Activated T-cell treated with anti-CD3 and anti-CD28 coated beads, Interleukin-2, amount 50 U/mL, for 4 hours (primary cell): ENCODE measurements around the gene KRT28. TPM values are rescaled to one million over a fixed set of nuclear protein-coding genes. Genes with fewer than 3 reads are reported as not detected.

Experiments
- ATAC-seq, 2 donors: fragments of 200-7000 bp; cut with Tn5 transposase; one replicate each; pipeline ENCODE4 v1.10.0; 2021
- DNase-seq: peaks from one replicate; pipeline ENCODE4 v3.0.0-alpha.2; 2020
- H3K27me3 Mint-ChIP-seq: one replicate; pipeline ENCODE4 v1.8.0; 2021; ENCODE audit warnings: low read depth, mixed read lengths
- H3K36me3 Mint-ChIP-seq: one replicate; pipeline ENCODE4 v1.8.0; 2022; ENCODE audit warnings: mixed read lengths; ENCODE audit not compliant: insufficient read depth
- H3K4me1 Mint-ChIP-seq: one replicate; pipeline ENCODE4 v1.8.0; 2021; ENCODE audit warnings: low read depth, mixed read lengths
- H3K4me3 Mint-ChIP-seq: one replicate; pipeline ENCODE4 v1.8.0; 2021; ENCODE audit warnings: mild to moderate bottlenecking, moderate library complexity, mixed read lengths
- H3K9me3 Mint-ChIP-seq: one replicate; pipeline ENCODE4 v1.8.0; 2021; ENCODE audit warnings: mixed read lengths
- total RNA-seq, 3 donors: library from RNA; stranded (reverse); gene quantifications; one replicate each; pipeline ENCODE4 v1.2.1, GENCODE V29; 2021

Gene KRT28
- total RNA-seq, result not detected

- H3K9me3 Mint-ChIP-seq, result no peaks in the 10 kb centered on the region
- H3K4me1 Mint-ChIP-seq, result peaks cover 3% of the 10 kb centered on the region
- no peak for DNase-seq
Observed at GRCh38 chr17:40799859-40800258, at the start of gene KRT28. KRT28 (minus strand) TSS chr17:40799959; CDS start chr17:40799893, 66 bp downstream.

GRCh38 chr17:40848583-40849235, 49.0 kb upstream of the KRT28 start:
- H3K9me3 Mint-ChIP-seq, result no peaks in the 10 kb centered on the region
- DNase-seq (no peak), ATAC-seq (no peak)
- no peak overlapping the region for H3K4me3 Mint-ChIP-seq
- H3K4me1 Mint-ChIP-seq, result no peaks in the 10 kb centered on the region
- H3K36me3 Mint-ChIP-seq, result no peaks in the 10 kb centered on the region
- peaks cover 31% of the 10 kb centered on the region for H3K27me3 Mint-ChIP-seq

More at GRCh38 chr17:40799859-40800258, at the start of gene KRT28:
- H3K27me3 Mint-ChIP-seq, result peaks cover 38% of the 10 kb centered on the region
- H3K4me3 Mint-ChIP-seq, result no peak within 1 kb of the TSS
- ATAC-seq, result no peak
- H3K36me3 Mint-ChIP-seq, result no peaks in the 10 kb centered on the region

GRCh38 chr17:40846515-40847144, 46.9 kb upstream of the KRT28 start:
- ATAC-seq, result no peak
- H3K4me1 Mint-ChIP-seq, result no peaks in the 10 kb centered on the region
- H3K4me3 Mint-ChIP-seq, result no peak overlapping the region
- peaks cover 37% of the 10 kb centered on the region for H3K27me3 Mint-ChIP-seq
- DNase-seq, result no peak
- H3K36me3 Mint-ChIP-seq, result no peaks in the 10 kb centered on the region
- no peaks in the 10 kb centered on the region for H3K9me3 Mint-ChIP-seq

GRCh38 chr17:40844671-40845107, 44.9 kb upstream of the KRT28 start:
- Mint-ChIP-seq H3K4me1 (no peaks in the 10 kb centered on the region), H3K9me3 (no peaks in the 10 kb centered on the region), H3K36me3 (no peaks in the 10 kb centered on the region), H3K27me3 (peaks cover 36% of the 10 kb centered on the region), H3K4me3 (no peak overlapping the region)
- no peak for ATAC-seq
- no peak for DNase-seq

- ATAC-seq, result no peak
- no peaks in the 10 kb centered on the region for H3K9me3 Mint-ChIP-seq
- no peaks in the 10 kb centered on the region for H3K36me3 Mint-ChIP-seq
- no peak overlapping the region for H3K4me3 Mint-ChIP-seq
- peaks cover 33% of the 10 kb centered on the region for H3K27me3 Mint-ChIP-seq
- no peaks in the 10 kb centered on the region for H3K4me1 Mint-ChIP-seq
- no peak for DNase-seq
Observed at GRCh38 chr17:40843242-40843641, 43.5 kb upstream of the KRT28 start.

GRCh38 chr17:40841246-40841645, 41.5 kb upstream of the KRT28 start:
- Mint-ChIP-seq H3K36me3 (no peaks in the 10 kb centered on the region), H3K9me3 (no peaks in the 10 kb centered on the region), H3K4me1 (no peaks in the 10 kb centered on the region), H3K4me3 (no peak overlapping the region), H3K27me3 (peaks cover 33% of the 10 kb centered on the region)
- DNase-seq (no peak), ATAC-seq (no peak)

- H3K36me3 Mint-ChIP-seq, result peaks cover 3% of the 10 kb centered on the region
- no peaks in the 10 kb centered on the region for H3K9me3 Mint-ChIP-seq
- no peak for DNase-seq
- no peak overlapping the region for H3K4me3 Mint-ChIP-seq
- H3K4me1 Mint-ChIP-seq, result no peaks in the 10 kb centered on the region
- H3K27me3 Mint-ChIP-seq, result peaks cover 19% of the 10 kb centered on the region
- ATAC-seq, result no peak
Observed at GRCh38 chr17:40839194-40839593, 39.4 kb upstream of the KRT28 start.

- DNase-seq (no peak), ATAC-seq (no peak)
- H3K4me1 Mint-ChIP-seq, result no peaks in the 10 kb centered on the region
- H3K4me3 Mint-ChIP-seq, result no peak overlapping the region
- H3K9me3 Mint-ChIP-seq, result no peaks in the 10 kb centered on the region
- H3K36me3 Mint-ChIP-seq, result peaks cover 3% of the 10 kb centered on the region
- peaks cover 2% of the 10 kb centered on the region for H3K27me3 Mint-ChIP-seq
Observed at GRCh38 chr17:40836020-40836419, 36.3 kb upstream of the KRT28 start.

- no peaks in the 10 kb centered on the region for H3K4me1 Mint-ChIP-seq
- ATAC-seq (no peak), DNase-seq (no peak)
- no peaks in the 10 kb centered on the region for H3K9me3 Mint-ChIP-seq
- H3K36me3 Mint-ChIP-seq, result peaks cover 8% of the 10 kb centered on the region
- H3K27me3 Mint-ChIP-seq, result no peaks in the 10 kb centered on the region
- H3K4me3 Mint-ChIP-seq, result no peak overlapping the region
Observed at GRCh38 chr17:40833882-40834281, 34.1 kb upstream of the KRT28 start.

GRCh38 chr17:40832840-40833239, 33.1 kb upstream of the KRT28 start:
- Mint-ChIP-seq H3K36me3 (peaks cover 10% of the 10 kb centered on the region), H3K4me1 (peaks cover 3% of the 10 kb centered on the region), H3K27me3 (no peaks in the 10 kb centered on the region), H3K9me3 (no peaks in the 10 kb centered on the region), H3K4me3 (no peak overlapping the region)
- ATAC-seq, result no peak
- no peak for DNase-seq

GRCh38 chr17:40830085-40830776, 30.5 kb upstream of the KRT28 start:
- Mint-ChIP-seq H3K36me3 (peaks cover 13% of the 10 kb centered on the region), H3K4me3 (no peak overlapping the region)
- no peak for ATAC-seq

GRCh38 chr17:40828454-40829044, 28.8 kb upstream of the KRT28 start:
- Mint-ChIP-seq H3K9me3 (no peaks in the 10 kb centered on the region), H3K36me3 (peaks cover 15% of the 10 kb centered on the region), H3K4me3 (no peak overlapping the region), H3K27me3 (peaks cover 14% of the 10 kb centered on the region), H3K4me1 (peaks cover 6% of the 10 kb centered on the region)
- no peak for ATAC-seq
- no peak for DNase-seq

More at GRCh38 chr17:40830085-40830776, 30.5 kb upstream of the KRT28 start:
- DNase-seq, result no peak
- Mint-ChIP-seq H3K27me3 (peaks cover 7% of the 10 kb centered on the region), H3K4me1 (peaks cover 6% of the 10 kb centered on the region), H3K9me3 (no peaks in the 10 kb centered on the region)

GRCh38 chr17:40827746-40828453, 28.1 kb upstream of the KRT28 start:
- Mint-ChIP-seq H3K4me3 (no peak overlapping the region), H3K9me3 (no peaks in the 10 kb centered on the region), H3K36me3 (peaks cover 15% of the 10 kb centered on the region), H3K4me1 (peaks cover 6% of the 10 kb centered on the region), H3K27me3 (peaks cover 14% of the 10 kb centered on the region)
- no peak for DNase-seq
- peak; percentile 79 to 86 for ATAC-seq

GRCh38 chr17:40825599-40825998, 25.8 kb upstream of the KRT28 start:
- ATAC-seq, result no peak
- Mint-ChIP-seq H3K9me3 (no peaks in the 10 kb centered on the region), H3K27me3 (peaks cover 14% of the 10 kb centered on the region), H3K36me3 (peaks cover 20% of the 10 kb centered on the region), H3K4me1 (peaks cover 6% of the 10 kb centered on the region), H3K4me3 (no peak overlapping the region)
- DNase-seq, result no peak
